ENCODE measurements around the gene IKBKG. TPM values are rescaled to one million over a fixed set of nuclear protein-coding genes. Genes with fewer than 3 reads are reported as not detected.

IKBKG gene
- total RNA-seq, 3 donors from 2014 or later = 44.3 to 51.6 (median 45.3) TPM

Other genes starting within 250 kb of the IKBKG start
- gene FLNA, start 173.0 kb upstream of the IKBKG start, total RNA-seq = 100 to 1,000 TPM; 765 to 924 (median 866) TPM
- 100 to 1,000 TPM; 107 to 113 (median 111) TPM for gene EMD, start 168.3 kb upstream of the IKBKG start, total RNA-seq
- gene RPL10, start 149.2 kb upstream of the IKBKG start, total RNA-seq = 1,000 to 10,000 TPM; 3,297 to 3,503 (median 3,452) TPM
- gene DNASE1L1, start 138.4 kb upstream of the IKBKG start, total RNA-seq = 1 to 10 TPM; 4.0 to 7.3 (median 5.1) TPM
- gene TAFAZZIN, start 136.1 kb upstream of the IKBKG start, total RNA-seq = 10 to 100 TPM; 37.9 to 39.3 (median 38.2) TPM
- 10 to 100 TPM; 33.7 to 42.2 (median 40.8) TPM for gene ATP6AP1, start 118.9 kb upstream of the IKBKG start, total RNA-seq
- gene GDI1, start 110.5 kb upstream of the IKBKG start, total RNA-seq = 100 to 1,000 TPM; 107 to 126 (median 116) TPM
- gene FAM50A, start 103.5 kb upstream of the IKBKG start, total RNA-seq = 10 to 100 TPM; 60.2 to 61.9 (median 61.6) TPM
- gene PLXNA3, start 89.3 kb upstream of the IKBKG start, total RNA-seq = 10 to 100 TPM; 26.6 to 33.8 (median 27.6) TPM
- gene LAGE3, start 68.3 kb upstream of the IKBKG start, total RNA-seq = 10 to 100 TPM; 76.1 to 89.9 (median 88.1) TPM
- 10 to 100 TPM; 51.5 to 63.2 (median 59.1) TPM for gene UBL4A, start 61.0 kb upstream of the IKBKG start, total RNA-seq
- gene SLC10A3, start 57.0 kb upstream of the IKBKG start, total RNA-seq = 10 to 100 TPM; 31.3 to 32.0 (median 31.9) TPM
- gene FAM3A, start 31.4 kb upstream of the IKBKG start, total RNA-seq = 10 to 100 TPM; 30.4 to 40.7 (median 30.8) TPM
- gene G6PD, start 774 bp upstream of the IKBKG start, total RNA-seq = 100 to 1,000 TPM; 101 to 105 (median 102) TPM
- gene CTAG1A, start 37.5 kb downstream of the IKBKG start, total RNA-seq = not detected
- gene CTAG1B, start 71.7 kb downstream of the IKBKG start, total RNA-seq = not detected
- 1 to 10 TPM in 1 of 3 donors, not detected in 2; 6.1 TPM for gene CTAG2, start 106.0 kb downstream of the IKBKG start, total RNA-seq
- gene GAB3, start 203.5 kb downstream of the IKBKG start, total RNA-seq = 1 to 10 TPM; 1.5 to 2.5 (median 2.0) TPM
- gene DKC1, start 215.2 kb downstream of the IKBKG start, total RNA-seq = 100 to 1,000 TPM; 269 to 289 (median 286) TPM